ENCODE results near the gene LMTK3. TPM values are rescaled to one million over a fixed set of nuclear protein-coding genes. Genes with fewer than 3 reads are reported as not detected.
A peak's percentile ranks its signal among the peaks of the same experiment; 100 is the strongest.

LMTK3 gene, protein sequence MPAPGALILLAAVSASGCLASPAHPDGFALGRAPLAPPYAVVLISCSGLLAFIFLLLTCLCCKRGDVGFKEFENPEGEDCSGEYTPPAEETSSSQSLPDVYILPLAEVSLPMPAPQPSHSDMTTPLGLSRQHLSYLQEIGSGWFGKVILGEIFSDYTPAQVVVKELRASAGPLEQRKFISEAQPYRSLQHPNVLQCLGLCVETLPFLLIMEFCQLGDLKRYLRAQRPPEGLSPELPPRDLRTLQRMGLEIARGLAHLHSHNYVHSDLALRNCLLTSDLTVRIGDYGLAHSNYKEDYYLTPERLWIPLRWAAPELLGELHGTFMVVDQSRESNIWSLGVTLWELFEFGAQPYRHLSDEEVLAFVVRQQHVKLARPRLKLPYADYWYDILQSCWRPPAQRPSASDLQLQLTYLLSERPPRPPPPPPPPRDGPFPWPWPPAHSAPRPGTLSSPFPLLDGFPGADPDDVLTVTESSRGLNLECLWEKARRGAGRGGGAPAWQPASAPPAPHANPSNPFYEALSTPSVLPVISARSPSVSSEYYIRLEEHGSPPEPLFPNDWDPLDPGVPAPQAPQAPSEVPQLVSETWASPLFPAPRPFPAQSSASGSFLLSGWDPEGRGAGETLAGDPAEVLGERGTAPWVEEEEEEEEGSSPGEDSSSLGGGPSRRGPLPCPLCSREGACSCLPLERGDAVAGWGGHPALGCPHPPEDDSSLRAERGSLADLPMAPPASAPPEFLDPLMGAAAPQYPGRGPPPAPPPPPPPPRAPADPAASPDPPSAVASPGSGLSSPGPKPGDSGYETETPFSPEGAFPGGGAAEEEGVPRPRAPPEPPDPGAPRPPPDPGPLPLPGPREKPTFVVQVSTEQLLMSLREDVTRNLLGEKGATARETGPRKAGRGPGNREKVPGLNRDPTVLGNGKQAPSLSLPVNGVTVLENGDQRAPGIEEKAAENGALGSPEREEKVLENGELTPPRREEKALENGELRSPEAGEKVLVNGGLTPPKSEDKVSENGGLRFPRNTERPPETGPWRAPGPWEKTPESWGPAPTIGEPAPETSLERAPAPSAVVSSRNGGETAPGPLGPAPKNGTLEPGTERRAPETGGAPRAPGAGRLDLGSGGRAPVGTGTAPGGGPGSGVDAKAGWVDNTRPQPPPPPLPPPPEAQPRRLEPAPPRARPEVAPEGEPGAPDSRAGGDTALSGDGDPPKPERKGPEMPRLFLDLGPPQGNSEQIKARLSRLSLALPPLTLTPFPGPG (N-terminal part only)
- total RNA-seq, result 19.4 to 21.3 TPM (median 20.4 TPM) in 3 replicates

DNA sequence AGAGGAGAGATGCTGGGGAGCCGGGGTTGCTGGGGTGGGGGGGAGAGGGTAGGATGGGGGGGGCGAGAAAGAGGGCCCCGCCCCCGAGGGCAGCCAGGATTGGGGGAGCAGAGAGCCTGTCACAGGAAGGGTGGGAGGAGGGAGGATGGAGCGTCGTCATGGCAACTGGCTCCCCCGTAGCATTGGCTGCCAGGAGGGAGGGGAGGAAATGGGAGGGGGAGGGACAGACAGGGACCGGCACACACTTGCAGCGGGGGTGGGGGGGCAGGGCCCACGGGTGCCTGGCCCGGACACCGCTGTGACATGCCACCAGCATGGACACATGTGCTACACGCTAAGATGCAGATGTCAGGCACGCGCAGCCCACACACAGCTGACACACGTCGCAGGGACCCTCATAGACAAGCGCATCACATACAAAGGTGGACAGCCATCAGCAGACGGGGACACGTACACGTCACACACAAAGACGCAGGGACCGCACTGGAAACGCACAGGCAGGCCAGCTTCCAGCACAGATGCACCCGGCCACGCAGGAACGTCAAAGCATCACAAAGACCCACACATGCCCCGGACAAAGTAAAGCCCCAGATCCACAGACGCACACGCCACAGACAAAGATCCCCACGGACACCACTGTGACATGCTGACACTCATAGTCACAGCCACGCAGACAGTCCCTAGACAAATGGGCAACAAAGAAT is at the start of gene LMTK3:
LMTK3 (minus strand) TSS at position 36 of the 704 bp plus-strand sequence. CDS start 259 bp downstream, outside the sequence.
- Mint-ChIP-seq H3K4me3 (peak within 1 kb of the TSS; percentile 80), H3K36me3 (peaks cover 4% of the 10 kb centered on the region), H3K9me3 (no peaks in the 10 kb centered on the region), H3K27me3 (ENCODE audit: low read depth) (peaks cover 3% of the 10 kb centered on the region), H3K27ac (peak within 1 kb of the TSS; percentile 56), H3K4me1 (peaks cover 21% of the 10 kb centered on the region)
- no peak for DNase-seq (ENCODE audit: low spot score in 2 of 2, unreplicated experiment in 2 of 2)
- TF ChIP-seq, protein P1, sequence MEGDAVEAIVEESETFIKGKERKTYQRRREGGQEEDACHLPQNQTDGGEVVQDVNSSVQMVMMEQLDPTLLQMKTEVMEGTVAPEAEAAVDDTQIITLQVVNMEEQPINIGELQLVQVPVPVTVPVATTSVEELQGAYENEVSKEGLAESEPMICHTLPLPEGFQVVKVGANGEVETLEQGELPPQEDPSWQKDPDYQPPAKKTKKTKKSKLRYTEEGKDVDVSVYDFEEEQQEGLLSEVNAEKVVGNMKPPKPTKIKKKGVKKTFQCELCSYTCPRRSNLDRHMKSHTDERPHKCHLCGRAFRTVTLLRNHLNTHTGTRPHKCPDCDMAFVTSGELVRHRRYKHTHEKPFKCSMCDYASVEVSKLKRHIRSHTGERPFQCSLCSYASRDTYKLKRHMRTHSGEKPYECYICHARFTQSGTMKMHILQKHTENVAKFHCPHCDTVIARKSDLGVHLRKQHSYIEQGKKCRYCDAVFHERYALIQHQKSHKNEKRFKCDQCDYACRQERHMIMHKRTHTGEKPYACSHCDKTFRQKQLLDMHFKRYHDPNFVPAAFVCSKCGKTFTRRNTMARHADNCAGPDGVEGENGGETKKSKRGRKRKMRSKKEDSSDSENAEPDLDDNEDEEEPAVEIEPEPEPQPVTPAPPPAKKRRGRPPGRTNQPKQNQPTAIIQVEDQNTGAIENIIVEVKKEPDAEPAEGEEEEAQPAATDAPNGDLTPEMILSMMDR (IDR thresholded peaks at IDR 0.05; ENCODE audit: unreplicated experiment), result no peak

DNA sequence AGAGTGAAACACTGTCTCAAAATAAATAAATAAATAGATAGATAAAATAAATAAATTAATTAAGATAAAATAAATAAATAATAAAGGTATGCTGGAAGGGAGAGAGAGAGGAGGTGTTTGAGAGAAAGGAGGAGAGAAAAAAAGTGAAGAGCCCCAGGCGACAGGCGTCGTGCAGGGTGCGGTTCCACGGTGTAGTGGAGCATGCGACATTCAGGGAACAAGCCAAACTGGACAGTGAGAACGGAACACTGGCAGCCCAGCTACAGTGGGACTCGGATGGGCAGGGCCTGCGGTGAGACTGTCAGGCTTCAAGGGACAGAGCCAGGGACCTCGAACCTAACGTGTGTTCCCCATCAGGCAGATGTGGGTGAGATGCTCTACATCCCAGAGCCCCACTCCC is 49.8 kb upstream of the LMTK3 start:
- H3K36me3 Mint-ChIP-seq, result no peaks in the 10 kb centered on the region
- no peak for DNase-seq (ENCODE audit: low spot score in 2 of 2, unreplicated experiment in 2 of 2)
- TF ChIP-seq, protein P1 (IDR thresholded peaks at IDR 0.05; ENCODE audit: unreplicated experiment), result no peak
- no peaks in the 10 kb centered on the region for H3K9me3 Mint-ChIP-seq
- no peak overlapping the region for H3K27ac Mint-ChIP-seq
- peaks cover 4% of the 10 kb centered on the region for H3K4me1 Mint-ChIP-seq
- H3K27me3 Mint-ChIP-seq (ENCODE audit: low read depth), result no peaks in the 10 kb centered on the region
- no peak overlapping the region for H3K4me3 Mint-ChIP-seq

DNA sequence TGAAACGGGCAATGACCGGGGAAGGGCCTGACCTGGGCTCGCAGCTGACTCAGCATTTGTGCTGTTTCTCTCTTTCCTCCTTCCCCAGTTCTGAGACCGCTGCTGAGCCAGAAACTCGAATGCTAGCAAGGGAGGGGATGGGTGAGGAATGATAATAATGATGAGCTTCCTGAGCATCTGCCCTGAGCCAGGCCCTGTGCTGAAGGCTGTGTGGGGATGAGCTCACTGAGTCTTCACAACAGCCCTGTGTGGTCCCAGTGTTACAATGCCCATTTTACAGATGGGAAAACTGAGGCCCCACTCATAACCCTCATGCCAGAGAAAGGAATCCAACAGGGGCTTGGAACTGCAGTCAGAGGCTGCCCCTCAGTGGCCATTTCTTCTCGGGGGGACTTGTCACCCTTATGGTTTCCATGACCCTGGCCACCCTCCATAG is 48.5 kb upstream of the LMTK3 start:
- Mint-ChIP-seq H3K4me1 (peaks cover 13% of the 10 kb centered on the region), H3K27ac (no peak overlapping the region), H3K36me3 (no peaks in the 10 kb centered on the region), H3K4me3 (no peak overlapping the region), H3K27me3 (ENCODE audit: low read depth) (no peaks in the 10 kb centered on the region), H3K9me3 (no peaks in the 10 kb centered on the region)
- no peak for DNase-seq (ENCODE audit: low spot score in 2 of 2, unreplicated experiment in 2 of 2)
- TF ChIP-seq, protein P1 (IDR thresholded peaks at IDR 0.05; ENCODE audit: unreplicated experiment), result no peak

DNA sequence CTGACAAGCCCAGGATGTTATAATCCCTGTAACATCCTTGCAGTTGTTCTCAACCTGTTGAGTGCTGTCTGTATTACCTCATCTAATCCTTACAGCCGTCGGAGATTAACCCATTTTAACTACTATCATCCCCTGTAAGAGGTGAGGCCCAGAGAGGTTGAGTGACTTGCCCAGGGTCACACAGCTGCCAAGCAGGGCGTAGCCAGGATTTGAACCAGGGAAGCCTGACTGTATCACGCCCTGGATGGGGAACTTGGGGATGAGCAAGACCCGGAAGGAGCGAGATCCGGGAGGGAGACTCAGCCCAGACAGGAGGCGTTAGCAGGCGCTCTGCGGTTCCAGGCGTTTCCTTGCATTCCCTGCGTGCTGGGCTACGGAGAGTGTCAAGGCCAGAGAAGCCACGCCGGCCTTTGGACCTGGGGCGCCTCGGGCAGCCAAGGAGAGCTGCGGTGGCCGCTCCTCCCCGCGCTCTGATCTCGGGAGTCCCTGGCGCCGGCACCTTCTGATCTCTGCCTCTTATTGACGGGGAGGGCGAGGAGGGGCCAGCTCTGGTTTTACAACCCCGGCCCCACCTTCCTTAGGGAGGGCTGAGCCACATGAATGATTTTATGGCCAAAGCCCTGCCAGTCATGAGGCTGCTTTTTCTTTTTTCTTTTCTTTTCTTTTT is 46.5 kb upstream of the LMTK3 start:
- no peaks in the 10 kb centered on the region for H3K9me3 Mint-ChIP-seq
- no peaks in the 10 kb centered on the region for H3K27me3 Mint-ChIP-seq (ENCODE audit: low read depth)
- DNase-seq (ENCODE audit: low spot score in 2 of 2, unreplicated experiment in 2 of 2), result no peak
- no peak overlapping the region for H3K4me3 Mint-ChIP-seq
- H3K36me3 Mint-ChIP-seq, result no peaks in the 10 kb centered on the region
- H3K4me1 Mint-ChIP-seq, result peaks cover 27% of the 10 kb centered on the region
- H3K27ac Mint-ChIP-seq, result no peak overlapping the region
- TF ChIP-seq, protein P1 (IDR thresholded peaks at IDR 0.05; ENCODE audit: unreplicated experiment), result no peak

All from mesothelial cell of epicardium (in vitro differentiated cells).